ENCODE results near the gene HLA-E. TPM values are rescaled to one million over a fixed set of nuclear protein-coding genes. Genes with fewer than 3 reads are reported as not detected.
"Not testable (repeated sequence)": the region's sequence is repeated elsewhere in the genome, so short reads cannot be mapped to it uniquely, and the experiment has no call there.

Gene HLA-E
- polyA plus RNA-seq, 3 donors, result 197 to 466 (median 363) TPM

- 88 to 96% (median 92%) methylated on average over 5 of the region's 5 CpGs for WGBS, 3 donors
- not testable (repeated sequence) for H3K27ac ChIP-seq (ENCODE audit: low read depth, low read length)
Observed at GRCh38 chr6:30497261-30497599, 7.9 kb downstream of the HLA-E start.

GRCh38 chr6:30497714-30498113, 8.4 kb downstream of the HLA-E start:
- 68 to 85% (median 81%) methylated on average over 3 of the region's 3 CpGs for WGBS, 3 donors
- no peak overlapping the region for H3K27ac ChIP-seq (ENCODE audit: low read depth, low read length)

GRCh38 chr6:30498705-30499104, 9.4 kb downstream of the HLA-E start:
- 92 to 99% (median 95%) methylated on average over 19 to 37 of the region's 37 CpGs for WGBS, 3 donors

GRCh38 chr6:30500421-30501355, 11.4 kb downstream of the HLA-E start:
- WGBS, 3 donors, result 39 to 45% (median 44%) methylated on average over 10 of the region's 10 CpGs
- no peak overlapping the region for H3K27ac ChIP-seq (ENCODE audit: low read depth, low read length)

More at GRCh38 chr6:30498705-30499104, 9.4 kb downstream of the HLA-E start:
- H3K27ac ChIP-seq (ENCODE audit: low read depth, low read length), result not testable (repeated sequence)

GRCh38 chr6:30507849-30508827, 18.8 kb downstream of the HLA-E start:
- 71 to 85% (median 82%) methylated on average over 5 of the region's 5 CpGs for WGBS, 3 donors
- H3K27ac ChIP-seq (ENCODE audit: low read depth, low read length), result no peak overlapping the region

GRCh38 chr6:30508890-30509736, 19.8 kb downstream of the HLA-E start:
- WGBS, 3 donors, result 25 to 37% (median 29%) methylated on average over 5 of the region's 5 CpGs
- no peak overlapping the region for H3K27ac ChIP-seq (ENCODE audit: low read depth, low read length)

- 80 to 86% (median 84%) methylated on average over 10 of the region's 10 CpGs for WGBS, 3 donors
- no peak overlapping the region for H3K27ac ChIP-seq (ENCODE audit: low read depth, low read length)
Observed at GRCh38 chr6:30510419-30511168, 21.3 kb downstream of the HLA-E start.

GRCh38 chr6:30511169-30511546, 21.8 kb downstream of the HLA-E start:
- WGBS, 3 donors, result 65 to 74% (median 66%) methylated on average over 5 of the region's 5 CpGs

GRCh38 chr6:30513451-30513850, 24.1 kb downstream of the HLA-E start:
- WGBS, 3 donors, result 93 to 99% (median 97%) methylated on average over 2 of the region's 2 CpGs
- no peak overlapping the region for H3K27ac ChIP-seq (ENCODE audit: low read depth, low read length)

More at GRCh38 chr6:30511169-30511546, 21.8 kb downstream of the HLA-E start:
- no peak overlapping the region for H3K27ac ChIP-seq (ENCODE audit: low read depth, low read length)

- H3K27ac ChIP-seq (ENCODE audit: low read depth, low read length), result no peak overlapping the region
- 33 to 37% (median 36%) methylated on average over 4 of the region's 4 CpGs for WGBS, 3 donors
Observed at GRCh38 chr6:30515106-30515505, 25.8 kb downstream of the HLA-E start.

GRCh38 chr6:30515944-30516753, 26.8 kb downstream of the HLA-E start:
- H3K27ac ChIP-seq (ENCODE audit: low read depth, low read length), result peak overlapping the region; percentile 83
- 1 to 4% (median 2%) methylated on average over 33 of the region's 33 CpGs for WGBS, 3 donors

GRCh38 chr6:30516754-30517076, 27.4 kb downstream of the HLA-E start:
- not testable (repeated sequence) for H3K27ac ChIP-seq (ENCODE audit: low read depth, low read length)
- WGBS, 3 donors, result 36 to 59% (median 38%) methylated on average over 8 to 9 of the region's 9 CpGs

- H3K27ac ChIP-seq (ENCODE audit: low read depth, low read length), result not testable (repeated sequence)
- 92 to 95% (median 94%) methylated on average over 21 of the region's 21 CpGs for WGBS, 3 donors
Observed at GRCh38 chr6:30517767-30518504, 28.6 kb downstream of the HLA-E start.

- WGBS, 3 donors, result 71 to 80% (median 74%) methylated on average over 19 of the region's 19 CpGs
Observed at GRCh38 chr6:30518505-30519145, 29.3 kb downstream of the HLA-E start.

GRCh38 chr6:30520522-30520921, 31.2 kb downstream of the HLA-E start:
- WGBS, 3 donors, result 91 to 93% (median 92%) methylated on average over 6 of the region's 6 CpGs
- no peak overlapping the region for H3K27ac ChIP-seq (ENCODE audit: low read depth, low read length)

More at GRCh38 chr6:30518505-30519145, 29.3 kb downstream of the HLA-E start:
- not testable (repeated sequence) for H3K27ac ChIP-seq (ENCODE audit: low read depth, low read length)

- 75 to 79% (median 77%) methylated on average over 7 of the region's 7 CpGs for WGBS, 3 donors
- H3K27ac ChIP-seq (ENCODE audit: low read depth, low read length), result not testable (repeated sequence)
Observed at GRCh38 chr6:30521082-30521481, 31.8 kb downstream of the HLA-E start.

All from adipose tissue (tissue), 3 donors.